ENCODE data around the gene WNT4.

WNT4 gene

DNA sequence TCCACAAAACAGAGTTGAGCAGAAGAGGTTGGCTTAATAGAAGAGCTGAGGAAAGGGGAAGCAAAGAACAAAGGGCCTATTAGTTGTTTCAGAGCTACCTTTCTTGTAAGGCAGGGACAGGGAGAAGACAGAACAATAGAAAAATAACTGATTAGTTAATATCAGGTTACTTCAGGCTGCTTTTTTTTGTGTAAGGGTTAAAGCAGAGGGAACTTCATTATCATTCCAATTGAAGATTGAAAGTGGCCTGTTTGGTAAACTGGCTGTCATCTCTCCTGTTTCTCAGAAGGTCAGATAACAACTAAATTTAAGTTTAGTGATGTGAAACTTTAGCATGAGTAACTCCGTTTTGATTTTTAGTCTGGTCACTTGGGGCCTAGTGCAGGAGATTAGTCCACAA lies 68.1 kb downstream of the WNT4 start:
- no peak for DNase-seq (ENCODE audit: low spot score)

DNA sequence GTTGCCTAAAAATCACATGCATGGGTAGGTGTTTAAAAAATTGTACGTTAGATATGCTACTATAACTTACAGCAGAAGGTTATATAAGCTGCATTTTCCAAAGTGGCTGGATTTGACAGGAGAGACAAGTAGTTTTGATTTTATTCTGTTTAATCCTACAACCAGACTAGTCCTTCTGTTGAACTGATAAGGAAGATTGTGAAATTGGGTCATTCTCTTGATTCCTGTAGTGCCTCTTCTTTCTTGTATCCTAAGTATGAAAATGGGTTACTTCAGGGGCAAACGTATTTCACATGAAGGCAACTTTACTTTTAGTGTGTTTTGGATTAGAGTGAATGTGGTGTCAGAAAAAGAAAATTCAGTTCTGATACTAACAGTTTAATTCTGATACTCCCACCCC lies 71.4 kb downstream of the WNT4 start:
- DNase-seq (ENCODE audit: low spot score) = no peak

Data from Ammon's horn (tissue), 1 donor.